ENCODE measurements around the gene SIAH1. TPM values are rescaled to one million over a fixed set of nuclear protein-coding genes. Genes with fewer than 3 reads are reported as not detected.

SIAH1 gene
- total RNA-seq, 1 experiment from 2014 or later: 22.7 TPM

GRCh38 chr16:48384520-48385252, 527 bp downstream of the SIAH1 start (continued):
- TF ChIP-seq POLR2AphosphoS5 (IDR thresholded peaks at IDR 0.05; ENCODE audit: low read depth, low read length) (no peak), EZH2 (IDR thresholded peaks at IDR 0.05) (no peak), POLR2A (IDR thresholded peaks at IDR 0.05; ENCODE audit: borderline replicate concordance, extremely low read depth, insufficient read depth, insufficient read length) (no peak)

- POLR2A ChIA-PET: no interaction called here
- H3K79me2 ChIP-seq (ENCODE audit: insufficient read depth, low read length): peaks cover 55% of the 10 kb centered on the region
These were observed 1.2 kb downstream of the SIAH1 start for GRCh38 chr16:48383877-48384519.

More at GRCh38 chr16:48383877-48384519, 1.2 kb downstream of the SIAH1 start:
- H3K9me2 ChIP-seq (ENCODE audit: insufficient read depth): no peaks in the 10 kb centered on the region
- no peak for TF ChIP-seq RAD21 (IDR thresholded peaks at IDR 0.05; ENCODE audit: low read depth)
- no peak for TF ChIP-seq MAX (IDR thresholded peaks at IDR 0.05)
- no peak for TF ChIP-seq POLR2AphosphoS5 (IDR thresholded peaks at IDR 0.05; ENCODE audit: low read depth, low read length)
- no peak for TF ChIP-seq TCF7L2 (IDR thresholded peaks at IDR 0.05; ENCODE audit: borderline replicate concordance, extremely low read depth, insufficient read depth, insufficient read length)
- no peak for TF ChIP-seq SRF (IDR thresholded peaks at IDR 0.05; ENCODE audit: low read depth)
- TF ChIP-seq SIN3A (IDR thresholded peaks at IDR 0.05; ENCODE audit: low read depth): no peak
- no peak for TF ChIP-seq EZH2phosphoT487 (IDR thresholded peaks at IDR 0.05; ENCODE audit: borderline replicate concordance)
- no peak for TF ChIP-seq EZH2 (IDR thresholded peaks at IDR 0.05)
- no peak for TF ChIP-seq CBX3 (IDR thresholded peaks at IDR 0.05; ENCODE audit: low read depth)
- TF ChIP-seq JUND (IDR thresholded peaks at IDR 0.05): no peak
- no peak for TF ChIP-seq ZBTB33 (IDR thresholded peaks at IDR 0.05; ENCODE audit: extremely low read depth, insufficient replicate concordance, low read length)
- TF ChIP-seq ZNF274 (IDR thresholded peaks at IDR 0.05; ENCODE audit: low read depth, low read length): no peak
- TF ChIP-seq CEBPB (IDR thresholded peaks at IDR 0.05; ENCODE audit: low read depth): no peak
- no peak for TF ChIP-seq EGR1 (IDR thresholded peaks at IDR 0.05; ENCODE audit: low read depth)
- no peak for TF ChIP-seq POLR2A (IDR thresholded peaks at IDR 0.05; ENCODE audit: borderline replicate concordance, extremely low read depth, insufficient read depth, insufficient read length)
- no peak for TF ChIP-seq ZFX (IDR thresholded peaks at IDR 0.05)
- no peak for TF ChIP-seq ATF3 (IDR thresholded peaks at IDR 0.05)
- no peak for TF ChIP-seq ELF1 (IDR thresholded peaks at IDR 0.05; ENCODE audit: borderline replicate concordance, low read depth)
- H3K9ac ChIP-seq (ENCODE audit: low read length): peak overlapping the region; percentile 75
- ChIA-PET RAD21 (ENCODE audit: low non-redundant PET in 1 of 2, low total read pairs in 2 of 2, uncharacterized antibody in 2 of 2, unreplicated experiment in 2 of 2) (interaction anchor here (0.5 kb wide), 2 partner anchors 18 to 30 kb away, joined by 3 to 4 read pairs; no protein-coding TSS in a partner anchor), CTCF (no interaction called here)
- H3K4me1 ChIP-seq (ENCODE audit: control insufficient read depth in 1 of 2, insufficient read depth in 2 of 2, low read length in 2 of 2): peaks cover 13 to 19% of the 10 kb centered on the region in 2 experiments; a peak in 3 of 4 replicates
- DNase-seq (ENCODE audit: low read depth, low spot score): no peak
- no peaks in the 10 kb centered on the region for H3K27me3 ChIP-seq (ENCODE audit: insufficient read depth, low read length)
- no peaks in the 10 kb centered on the region for H3K36me3 ChIP-seq (ENCODE audit: control insufficient read depth in 1 of 2, insufficient read depth in 2 of 2, low read length in 2 of 2)
- H3K9me3 ChIP-seq (ENCODE audit: control insufficient read depth in 1 of 2, insufficient read depth in 1 of 2, low read depth in 1 of 2, low read length in 2 of 2): no peaks in the 10 kb centered on the region
- H3K27ac ChIP-seq (ENCODE audit: low read depth, low read length): peak overlapping the region; percentile 94
- H2AFZ ChIP-seq (ENCODE audit: low read depth, low read length, poor library complexity, severe bottlenecking): no peak overlapping the region
- peak overlapping the region; percentile 85 for H3K4me3 ChIP-seq (replicated peaks in 1 of 2; ENCODE audit: low read depth in 1 of 2, low read length in 2 of 2)
- BruUV-seq (replicated peaks): TSS peak; percentile 67
- ATAC-seq: no peak
- peak overlapping the region; percentile 98 for H3K4me2 ChIP-seq (ENCODE audit: low read length)
- H4K20me1 ChIP-seq (ENCODE audit: insufficient read depth): peaks cover 15% of the 10 kb centered on the region; the same call in 1 of the 2 replicates
- intact Hi-C loops (cut with micrococcal nuclease): no loop called here
